Neuronal stem cell (in vitro differentiated cells): ENCODE results near the gene UEVLD.
"Not testable (repeated sequence)": the region's sequence is repeated elsewhere in the genome, so short reads cannot be mapped to it uniquely, and the experiment has no call there.

Experiments
- DNase-seq: peaks from one replicate; pipeline ENCODE4 v3.0.0-alpha.2; 2013; ENCODE audit warnings: low spot score
- H2AFZ ChIP-seq: one replicate; pipeline ENCODE4 v1.6.1; 2013; ENCODE audit warnings: mild to moderate bottlenecking, low read length, inconsistent platforms
- H2AK5ac ChIP-seq: 2 replicates; pipeline ENCODE4 v1.6.1; 2013; ENCODE audit warnings: low read depth, mild to moderate bottlenecking, inconsistent platforms, low read length, moderate library complexity, mixed read lengths
- H2BK120ac ChIP-seq: 2 replicates; pipeline ENCODE4 v1.6.1; 2013; ENCODE audit warnings: low read depth, mild to moderate bottlenecking, inconsistent platforms, low read length, moderate library complexity, mixed read lengths
- H2BK12ac ChIP-seq: one replicate; pipeline ENCODE4 v1.6.1; 2013; ENCODE audit warnings: low read length, inconsistent platforms
- H2BK15ac ChIP-seq: 2 replicates; pipeline ENCODE4 v1.6.1; 2013; ENCODE audit warnings: mild to moderate bottlenecking, low read length, inconsistent platforms, mixed read lengths
- H2BK5ac ChIP-seq: one replicate; pipeline ENCODE4 v1.6.1; 2013; ENCODE audit warnings: inconsistent platforms, mild to moderate bottlenecking, low read length, moderate library complexity
- H3K14ac ChIP-seq: one replicate; pipeline ENCODE4 v1.6.1; 2013; ENCODE audit warnings: low read length, inconsistent platforms
- H3K18ac ChIP-seq: 2 replicates; pipeline ENCODE4 v1.6.1; 2013; ENCODE audit warnings: low read length, inconsistent platforms
- H3K23ac ChIP-seq: 2 replicates; pipeline ENCODE4 v1.6.1; 2013; ENCODE audit warnings: low read depth, mild to moderate bottlenecking, mixed read lengths, low read length, inconsistent platforms; ENCODE audit not compliant: poor library complexity
- H3K27ac ChIP-seq: replicated peaks from 3 replicates; pipeline ENCODE4 v1.5.1; 2013; ENCODE audit warnings: low read length, inconsistent platforms
- H3K27me3 ChIP-seq, 3 experiments: 2 replicates each; pipeline ENCODE4 v1.6.1; 2013; ENCODE audit warnings: low read length in 3 of 3, mild to moderate bottlenecking in 2 of 3, inconsistent platforms in 1 of 3, low read depth in 1 of 3, mixed read lengths in 1 of 3, moderate library complexity in 1 of 3; ENCODE audit not compliant: control insufficient read depth in 3 of 3, insufficient read depth in 3 of 3
- H3K36me3 ChIP-seq, 2 donors: replicated peaks in 1 of 2; 2 replicates each; pipeline ENCODE4 v1.6.1; 2013; ENCODE audit warnings: low read length in 2 of 2; ENCODE audit not compliant: control insufficient read depth in 2 of 2, insufficient read depth in 2 of 2
- H3K4ac ChIP-seq: 2 replicates; pipeline ENCODE4 v1.6.1; 2013; ENCODE audit warnings: inconsistent platforms, mild to moderate bottlenecking, low read length, moderate library complexity
- H3K4me1 ChIP-seq, 2 donors: 1 replicate in 1 of 2; 2 replicates in 1 of 2; pipeline ENCODE4 v1.6.1; 2013; ENCODE audit warnings: low read length in 2 of 2, low read depth in 1 of 2; ENCODE audit not compliant: control insufficient read depth in 2 of 2, insufficient read depth in 1 of 2
- H3K4me2 ChIP-seq: one replicate; pipeline ENCODE4 v1.6.1; 2013; ENCODE audit warnings: mild to moderate bottlenecking, low read length, inconsistent platforms; ENCODE audit not compliant: insufficient read depth, poor library complexity, severe bottlenecking
- H3K4me3 ChIP-seq, 2 donors: 2 replicates each; pipeline ENCODE4 v1.5.1; 2013; ENCODE audit warnings: low read length in 2 of 2, mild to moderate bottlenecking in 2 of 2, inconsistent platforms in 1 of 2, moderate library complexity in 1 of 2
- H3K79me1 ChIP-seq: one replicate; pipeline ENCODE4 v1.6.1; 2013; ENCODE audit warnings: low read depth, mild to moderate bottlenecking, inconsistent platforms, low read length, moderate library complexity
- H3K9ac ChIP-seq: one replicate; pipeline ENCODE4 v1.6.1; 2013; ENCODE audit warnings: mild to moderate bottlenecking, low read depth, low read length, inconsistent platforms; ENCODE audit not compliant: poor library complexity
- H3K9me3 ChIP-seq, 2 donors: replicated peaks in 1 of 2; 2 replicates each; pipeline versions ENCODE3 to v1.6.1; 2013; ENCODE audit warnings: low read length in 2 of 2, mild to moderate bottlenecking in 2 of 2, inconsistent platforms in 1 of 2, low read depth in 1 of 2, mixed read lengths in 1 of 2, moderate library complexity in 1 of 2; ENCODE audit not compliant: control insufficient read depth in 2 of 2, insufficient read depth in 1 of 2
- H4K8ac ChIP-seq: one replicate; pipeline ENCODE4 v1.6.1; 2013; ENCODE audit warnings: low read depth, mild to moderate bottlenecking, inconsistent platforms, low read length, moderate library complexity
- H4K91ac ChIP-seq: one replicate; pipeline ENCODE4 v1.6.1; 2013; ENCODE audit warnings: low read length, low read depth, mild to moderate bottlenecking, inconsistent platforms; ENCODE audit not compliant: poor library complexity
- WGBS, 2 donors: extraction: QIAGEN DNeasy Blood & Tissue Kit; methylation state at CpG; one replicate each; pipeline ENCODE4 v1.1.7; 2013; ENCODE audit warnings: missing lambda C conversion rate in 2 of 2, mixed read lengths in 1 of 2; ENCODE audit not compliant: insufficient read length in 2 of 2, insufficient replicate concordance in 1 of 2; ENCODE audit errors: extremely low coverage in 2 of 2; 5-methylcytosine and 5-hydroxymethylcytosine counted together

The UEVLD gene

DNA sequence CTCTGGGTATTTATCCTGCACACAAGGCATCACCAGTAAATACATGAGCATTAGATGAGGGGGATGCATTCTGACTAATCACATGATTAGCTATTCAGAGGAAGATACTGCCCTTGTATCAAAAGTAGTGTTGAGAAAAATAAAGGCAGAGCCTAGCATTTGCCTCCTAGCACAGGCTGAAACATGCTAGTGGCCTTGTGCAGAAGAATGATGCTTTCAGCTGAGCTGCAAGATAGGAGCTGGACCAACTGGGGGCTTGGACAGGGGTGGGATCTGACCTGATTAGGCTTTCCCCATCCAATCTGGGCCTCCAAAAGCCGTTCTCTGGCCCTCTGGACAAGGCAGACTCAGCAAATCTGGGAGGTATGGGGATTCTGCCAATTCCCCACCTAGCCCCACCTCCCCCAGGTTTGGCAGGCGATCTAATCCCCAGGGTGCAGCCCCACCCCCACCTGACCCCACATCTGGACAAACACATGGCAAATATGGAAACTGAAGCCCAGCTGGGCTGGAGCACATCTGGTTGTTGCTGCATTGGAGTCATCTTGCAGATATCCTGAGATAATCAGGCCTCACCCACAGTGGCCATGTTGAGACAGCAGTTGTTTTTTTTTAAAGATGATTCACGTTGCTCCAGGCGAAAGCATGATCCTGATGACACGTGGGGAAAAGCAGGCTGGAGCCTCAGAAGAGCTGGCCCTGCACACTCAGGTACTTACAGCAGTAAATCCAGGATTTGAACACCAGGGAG, 6.6 kb upstream of the UEVLD start:
- Histone ChIP-seq H3K18ac (no peak overlapping the region), H3K23ac (no peak overlapping the region), H3K27me3 (no peaks in the 10 kb centered on the region), H3K27ac (no peak overlapping the region), H3K9me3 (peaks cover 0 to 3% of the 10 kb centered on the region in 2 donors), H2BK15ac (no peak overlapping the region), H2AFZ (no peak overlapping the region), H3K36me3 (peaks cover 14 to 16% of the 10 kb centered on the region in 2 donors), H4K8ac (peak overlapping the region; percentile 17), H3K4me2 (no peak overlapping the region), H3K79me1 (peaks cover 3% of the 10 kb centered on the region), H2BK120ac (no peak overlapping the region), H4K91ac (no peak overlapping the region), H3K4me1 (peaks cover 0 to 2% of the 10 kb centered on the region in 2 donors), H3K4ac (no peak overlapping the region), H3K14ac (no peak overlapping the region), H3K9ac (peak overlapping the region; percentile 44), H3K4me3 (no peak overlapping the region), H2AK5ac (no peak overlapping the region), H2BK12ac (no peak overlapping the region), H2BK5ac (no peak overlapping the region)
- no CpG with 5 or more reads among the region's 5 CpGs for WGBS, 2 donors
- no peak for DNase-seq

DNA sequence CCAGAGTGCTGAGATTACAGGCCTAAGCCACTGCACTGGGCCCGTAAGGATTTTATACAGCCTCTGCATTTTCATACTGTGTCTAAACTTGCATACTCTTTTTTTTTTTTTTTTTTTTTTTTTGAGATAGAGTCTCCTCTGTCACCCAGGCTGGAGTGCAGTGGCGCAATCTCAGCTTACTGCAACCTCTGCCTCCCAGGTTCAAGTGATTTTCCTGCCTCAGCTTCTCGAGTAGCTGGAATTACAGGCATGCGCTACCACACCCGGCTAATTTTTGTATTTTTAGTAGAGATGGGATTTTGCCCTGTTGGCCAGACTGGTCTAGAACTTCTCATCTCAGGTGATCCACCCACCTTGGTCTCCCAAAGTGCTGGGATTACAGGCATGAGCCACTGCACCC, 5.6 kb upstream of the UEVLD start:
- not testable (repeated sequence) for H2BK5ac ChIP-seq, H3K9me3 ChIP-seq, DNase-seq, H3K9ac ChIP-seq, H2AK5ac ChIP-seq, H2BK120ac ChIP-seq, H3K27ac ChIP-seq, H2BK15ac ChIP-seq, H3K14ac ChIP-seq, H3K27me3 ChIP-seq, H3K18ac ChIP-seq, H3K4ac ChIP-seq, H3K79me1 ChIP-seq, H4K91ac ChIP-seq, H2BK12ac ChIP-seq, H3K4me1 ChIP-seq, H3K4me2 ChIP-seq, H3K4me3 ChIP-seq, H4K8ac ChIP-seq, H2AFZ ChIP-seq, H3K23ac ChIP-seq
- whole genome bisulfite sequencing, 2 donors = no CpG with 5 or more reads among the region's 5 CpGs
- H3K36me3 ChIP-seq = peaks cover 14 to 16% of the 10 kb centered on the region in 2 donors

DNA sequence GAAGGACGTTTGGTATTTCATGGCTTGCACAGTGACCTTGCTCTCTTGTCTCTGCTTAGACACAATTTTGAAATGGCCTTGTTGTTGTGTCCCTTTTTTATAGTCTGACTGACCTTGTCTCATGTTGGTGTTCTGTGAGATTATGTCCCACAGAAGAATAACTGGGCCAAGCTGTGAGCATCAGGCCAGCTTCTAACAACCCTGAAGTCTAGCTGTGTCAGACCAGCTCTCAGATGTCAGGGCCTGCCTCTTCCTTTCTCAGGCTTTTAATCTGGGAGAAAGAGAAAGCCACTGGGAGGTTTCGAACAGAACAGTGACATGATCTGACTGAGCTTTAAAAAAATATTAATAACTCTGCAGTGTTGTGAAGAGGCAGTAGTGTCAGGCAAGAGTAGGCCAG, 2.0 kb upstream of the UEVLD start:
- Histone ChIP-seq H3K23ac (no peak overlapping the region), H3K14ac (no peak overlapping the region), H2AK5ac (no peak overlapping the region), H2BK15ac (no peak overlapping the region), H3K18ac (no peak overlapping the region), H3K4me2 (no peak overlapping the region), H4K8ac (no peak overlapping the region), H3K9ac (no peak overlapping the region), H2AFZ (no peak overlapping the region), H3K36me3 (peaks cover 3% of the 10 kb centered on the region in 2 donors), H3K4me3 (peak overlapping the region in 1 of 2 donors; percentile 6), H2BK5ac (no peak overlapping the region), H3K4me1 (peaks cover 4 to 8% of the 10 kb centered on the region in 2 donors), H3K4ac (no peak overlapping the region), H3K27ac (no peak overlapping the region), H3K79me1 (peaks cover 5% of the 10 kb centered on the region), H2BK12ac (no peak overlapping the region), H3K27me3 (no peaks in the 10 kb centered on the region), H4K91ac (no peak overlapping the region), H3K9me3 (no peaks in the 10 kb centered on the region), H2BK120ac (no peak overlapping the region)
- no CpG with 5 or more reads among the region's 2 CpGs for WGBS, 2 donors
- DNase-seq = no peak

DNA sequence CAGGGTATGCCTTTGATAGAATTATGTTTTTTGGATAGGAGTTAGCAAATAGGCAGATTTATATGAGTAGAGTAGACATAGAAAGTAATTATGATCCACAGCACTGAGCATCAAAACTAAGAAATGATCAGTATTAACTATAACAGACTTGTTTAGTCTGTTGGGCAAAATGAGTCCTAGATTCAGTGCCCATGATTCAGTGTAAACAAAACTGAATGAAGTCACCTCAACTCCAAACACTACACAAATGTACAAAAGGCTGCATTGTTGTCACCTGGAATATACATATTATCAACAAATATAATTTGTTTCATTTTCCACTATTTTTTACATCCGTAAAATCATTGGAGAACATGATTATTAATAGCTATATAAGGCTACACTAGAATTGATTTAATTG, 6.7 kb downstream of the UEVLD start:
- Histone ChIP-seq H2BK12ac (no peak overlapping the region), H3K79me1 (no peaks in the 10 kb centered on the region), H3K27ac (no peak overlapping the region), H3K36me3 (peaks cover 0 to 20% of the 10 kb centered on the region in 2 donors), H3K4ac (no peak overlapping the region), H2AK5ac (no peak overlapping the region), H2BK5ac (no peak overlapping the region), H4K91ac (no peak overlapping the region), H3K9ac (no peak overlapping the region), H4K8ac (no peak overlapping the region), H3K4me1 (no peaks in the 10 kb centered on the region), H3K27me3 (no peaks in the 10 kb centered on the region), H3K23ac (no peak overlapping the region), H3K4me3 (no peak overlapping the region), H2BK15ac (no peak overlapping the region), H3K14ac (no peak overlapping the region), H2BK120ac (no peak overlapping the region), H3K18ac (no peak overlapping the region), H2AFZ (no peak overlapping the region), H3K4me2 (no peak overlapping the region), H3K9me3 (no peaks in the 10 kb centered on the region)
- no peak for DNase-seq
- whole genome bisulfite sequencing, 2 donors = no CpG with 5 or more reads among the region's 1 CpG
